ENCODE data around the gene GALNT18. TPM values are rescaled to one million over a fixed set of nuclear protein-coding genes. Genes with fewer than 3 reads are reported as not detected.
A peak's percentile ranks its signal among the peaks of the same experiment; 100 is the strongest.

GALNT18 gene
- total and polyA plus RNA-seq, 8 donors: 16.4 to 42.6 (median 23.0) TPM

DNA sequence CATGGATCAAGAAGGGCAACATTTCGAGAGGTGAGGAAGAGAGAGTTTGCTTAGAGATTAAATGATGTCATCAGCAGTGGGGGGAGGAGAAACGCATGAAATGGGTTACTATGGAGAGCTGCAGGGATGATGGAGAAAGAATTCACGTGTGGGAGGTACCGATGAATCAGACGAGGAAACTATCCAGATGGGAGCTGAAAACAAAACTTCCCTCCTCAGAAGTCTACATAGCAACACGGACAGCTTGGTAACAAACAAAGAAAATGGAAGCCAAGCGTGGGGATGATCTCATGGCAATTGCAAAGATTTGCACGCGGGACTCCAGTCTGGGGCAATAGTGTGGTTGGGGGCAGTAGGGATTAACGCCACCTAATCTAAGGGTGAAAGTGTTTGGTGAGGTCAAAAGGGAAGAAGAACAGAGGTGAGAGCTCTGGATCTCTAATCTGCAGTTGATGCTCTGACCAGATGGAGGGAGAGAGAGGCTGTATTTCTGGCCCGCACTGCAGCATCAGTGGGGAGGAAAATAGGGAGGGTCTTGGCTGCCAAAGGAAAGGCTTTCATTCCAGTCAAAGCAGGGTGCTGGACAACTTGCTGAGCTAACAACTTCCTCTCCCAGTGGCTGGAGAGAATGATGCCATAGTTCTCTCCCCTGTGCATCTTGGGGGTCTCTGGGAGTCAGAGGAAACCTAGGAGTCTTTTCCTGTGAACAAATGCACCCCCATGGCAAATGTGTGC, 225.3 kb downstream of the GALNT18 start:
- Histone ChIP-seq H3K36me3 (no peaks in the 10 kb centered on the region), H3K27me3 (no peaks in the 10 kb centered on the region), H3K4me1 (peaks cover 4 to 7% of the 10 kb centered on the region in 2 donors), H3K9me3 (no peaks in the 10 kb centered on the region), H3K27ac (no peak overlapping the region), H3K4me3 (no peak overlapping the region)
- intact Hi-C loops (cut with DNase I): no loop called here
- DNase-seq: peak in 1 of 4 donors; percentile 28
- TF ChIP-seq, protein P1, sequence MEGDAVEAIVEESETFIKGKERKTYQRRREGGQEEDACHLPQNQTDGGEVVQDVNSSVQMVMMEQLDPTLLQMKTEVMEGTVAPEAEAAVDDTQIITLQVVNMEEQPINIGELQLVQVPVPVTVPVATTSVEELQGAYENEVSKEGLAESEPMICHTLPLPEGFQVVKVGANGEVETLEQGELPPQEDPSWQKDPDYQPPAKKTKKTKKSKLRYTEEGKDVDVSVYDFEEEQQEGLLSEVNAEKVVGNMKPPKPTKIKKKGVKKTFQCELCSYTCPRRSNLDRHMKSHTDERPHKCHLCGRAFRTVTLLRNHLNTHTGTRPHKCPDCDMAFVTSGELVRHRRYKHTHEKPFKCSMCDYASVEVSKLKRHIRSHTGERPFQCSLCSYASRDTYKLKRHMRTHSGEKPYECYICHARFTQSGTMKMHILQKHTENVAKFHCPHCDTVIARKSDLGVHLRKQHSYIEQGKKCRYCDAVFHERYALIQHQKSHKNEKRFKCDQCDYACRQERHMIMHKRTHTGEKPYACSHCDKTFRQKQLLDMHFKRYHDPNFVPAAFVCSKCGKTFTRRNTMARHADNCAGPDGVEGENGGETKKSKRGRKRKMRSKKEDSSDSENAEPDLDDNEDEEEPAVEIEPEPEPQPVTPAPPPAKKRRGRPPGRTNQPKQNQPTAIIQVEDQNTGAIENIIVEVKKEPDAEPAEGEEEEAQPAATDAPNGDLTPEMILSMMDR (IDR thresholded peaks at IDR 0.05): no peak
- peak; percentile 60 for ATAC-seq

GRCh38 chr11:11395126-11395525, 226.7 kb downstream of the GALNT18 start:
- no peak overlapping the region for H3K4me3 ChIP-seq
- H3K27me3 ChIP-seq: no peaks in the 10 kb centered on the region
- ATAC-seq (no peak), DNase-seq (no peak)
- H3K4me1 ChIP-seq: peaks cover 4 to 7% of the 10 kb centered on the region in 2 donors
- H3K36me3 ChIP-seq: no peaks in the 10 kb centered on the region
- H3K9me3 ChIP-seq: no peaks in the 10 kb centered on the region
- TF ChIP-seq, protein P1 (IDR thresholded peaks at IDR 0.05): no peak
- H3K27ac ChIP-seq: no peak overlapping the region
- intact Hi-C loops (cut with DNase I): no loop called here

DNA sequence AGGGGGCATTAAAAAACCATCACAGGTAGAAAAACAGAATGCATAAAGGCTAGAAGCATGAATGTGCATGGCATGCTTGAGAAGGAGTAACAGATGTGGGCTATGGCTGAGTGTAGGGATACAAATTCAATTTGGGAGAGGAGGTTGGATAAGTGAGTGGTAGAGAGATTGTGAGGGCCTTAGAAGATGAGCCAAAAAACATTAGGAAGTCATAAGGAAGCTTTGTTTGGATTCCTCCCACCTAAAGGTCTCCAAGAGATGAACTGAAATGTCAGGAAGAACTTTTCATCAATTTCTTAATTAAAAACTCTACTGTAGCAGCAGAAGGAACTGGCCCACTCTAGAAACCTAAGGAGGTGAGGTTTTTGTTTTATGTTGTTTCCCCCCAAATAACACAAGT, 227.6 kb downstream of the GALNT18 start:
- intact Hi-C loops (cut with DNase I): no loop called here
- ATAC-seq (no peak), DNase-seq (peak in 1 of 4 donors; percentile 18)
- Histone ChIP-seq H3K36me3 (no peaks in the 10 kb centered on the region), H3K4me1 (peaks cover 4 to 7% of the 10 kb centered on the region in 2 donors), H3K9me3 (no peaks in the 10 kb centered on the region), H3K4me3 (no peak overlapping the region), H3K27me3 (no peaks in the 10 kb centered on the region), H3K27ac (no peak overlapping the region)
- TF ChIP-seq, protein P1 (IDR thresholded peaks at IDR 0.05): no peak

DNA sequence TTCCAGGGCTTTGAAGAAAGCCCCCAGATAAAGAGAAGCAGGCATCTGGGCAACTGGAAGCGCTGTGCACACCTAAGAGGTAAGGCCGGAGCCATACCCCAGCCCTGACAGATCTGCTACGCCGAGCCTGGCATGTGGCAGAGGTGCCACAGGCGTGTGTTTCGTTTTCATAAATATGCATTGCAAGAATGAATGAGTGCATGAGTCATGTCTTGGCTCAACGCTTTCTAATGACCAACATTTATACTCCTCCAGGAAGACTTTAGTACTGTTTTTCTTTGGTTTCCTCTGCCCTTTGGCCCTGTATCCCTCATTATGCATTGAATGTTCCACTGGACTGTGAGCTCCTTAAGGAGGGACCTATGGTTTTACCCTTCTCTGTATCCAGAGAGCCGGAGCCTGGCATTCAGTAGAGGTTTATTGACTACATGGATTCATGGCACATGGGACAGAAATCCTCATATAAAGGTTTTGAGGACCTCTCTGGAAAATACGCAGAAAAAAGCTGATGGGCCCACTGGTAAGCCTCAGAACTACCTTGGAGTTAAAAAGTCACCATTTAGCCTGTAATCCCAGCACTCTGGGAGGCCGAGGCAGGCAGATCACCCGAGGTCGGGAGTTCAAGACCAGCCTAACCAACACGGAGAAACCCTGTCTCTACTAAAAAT, 229.9 kb downstream of the GALNT18 start:
- TF ChIP-seq, protein P1 (IDR thresholded peaks at IDR 0.05): no peak
- H3K27me3 ChIP-seq: no peaks in the 10 kb centered on the region
- peak overlapping the region in 1 of 2 donors; percentile 39 for H3K27ac ChIP-seq
- no peaks in the 10 kb centered on the region for H3K9me3 ChIP-seq
- H3K36me3 ChIP-seq: no peaks in the 10 kb centered on the region
- intact Hi-C loops (cut with DNase I): no loop called here
- no peak overlapping the region for H3K4me3 ChIP-seq
- peaks cover 4 to 7% of the 10 kb centered on the region in 2 donors for H3K4me1 ChIP-seq
- ATAC-seq (peak; percentile 55), DNase-seq (no peak)

DNA sequence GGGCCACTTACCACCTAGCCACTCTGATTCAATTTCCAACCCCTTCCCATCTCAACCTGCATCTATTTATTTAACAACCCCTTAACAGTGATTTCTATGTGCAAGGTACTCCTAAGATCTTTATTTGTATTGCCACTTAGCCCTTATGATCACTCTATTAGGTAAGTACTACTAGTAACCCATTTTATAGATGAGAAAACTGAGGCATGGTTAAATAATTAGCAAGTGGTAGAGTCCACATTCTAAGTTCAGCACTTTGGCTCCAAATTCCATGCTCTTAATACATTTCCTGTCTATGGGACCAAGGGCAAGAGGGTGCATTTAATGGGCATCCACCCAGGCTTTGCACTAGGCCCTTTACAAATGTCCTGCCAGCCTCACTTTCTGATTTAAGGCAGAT, 230.6 kb downstream of the GALNT18 start:
- peaks cover 4 to 7% of the 10 kb centered on the region in 2 donors for H3K4me1 ChIP-seq
- ATAC-seq (no peak), DNase-seq (no peak)
- intact Hi-C loops (cut with DNase I): no loop called here
- TF ChIP-seq, protein P1 (IDR thresholded peaks at IDR 0.05): no peak
- H3K36me3 ChIP-seq: no peaks in the 10 kb centered on the region
- H3K27me3 ChIP-seq: no peaks in the 10 kb centered on the region
- no peak overlapping the region for H3K27ac ChIP-seq
- no peak overlapping the region for H3K4me3 ChIP-seq
- no peaks in the 10 kb centered on the region for H3K9me3 ChIP-seq
